Testis (tissue), 3 donors: ENCODE results near the gene TECTB. TPM values are rescaled to one million over a fixed set of nuclear protein-coding genes. Genes with fewer than 3 reads are reported as not detected.

ENCODE experiments used
- DNase-seq: peaks from one replicate; pipeline ENCODE4 v3.0.0-alpha.2; 2019
- H3K27ac ChIP-seq, 2 donors: fragments of 200-600 bp; sonication (generic); one replicate each; pipeline ENCODE4 v1.5.1; 2019
- H3K27me3 ChIP-seq: fragments of 200-600 bp; sonication (generic); one replicate; pipeline ENCODE4 v1.5.1; 2019
- H3K36me3 ChIP-seq: fragments of 200-600 bp; sonication (generic); one replicate; pipeline ENCODE4 v1.5.1; 2017; ENCODE audit warnings: low read depth; ENCODE audit errors: missing control alignments
- H3K4me1 ChIP-seq: fragments of 200-600 bp; sonication (generic); one replicate; pipeline ENCODE4 v1.5.1; 2019
- H3K4me3 ChIP-seq, 2 donors: fragments of 200-600 bp; sonication (generic); one replicate each; pipeline ENCODE4 v1.5.1; 2017 to 2019
- H3K9me3 ChIP-seq: fragments of 200-600 bp; sonication (generic); one replicate; pipeline ENCODE4 v1.5.1; 2017
- CTCF ChIP-seq, 3 experiments: fragments of 450-650 bp in 2 of 3; fragments of 200-600 bp in 1 of 3; sonication (generic) in 1 of 3; IDR thresholded peaks; one replicate each; pipeline ENCODE4 v1.5.1; 2016 to 2019; ENCODE audit warnings: antibody characterized with exemption in 3 of 3, mild to moderate bottlenecking in 2 of 3, moderate library complexity in 1 of 3
- POLR2A ChIP-seq: fragments of 450-650 bp; IDR thresholded peaks from one replicate; pipeline ENCODE4 v1.6.1; 2017; ENCODE audit warnings: antibody characterized with exemption, mild to moderate bottlenecking, moderate library complexity
- WGBS, 2 donors: methylation state at CpG; one replicate each; pipeline ENCODE4 v1.1.5; 2018; 5-methylcytosine and 5-hydroxymethylcytosine counted together
- intact Hi-C: fragments of 100-400 bp; cut with DNase I; formaldehyde crosslinking; loops from one replicate; pipeline ENCODE4 v1.15.1; 2023; ENCODE audit warnings: low total_unique reads
- polyA plus RNA-seq: library from polyadenylated mRNA; stranded (reverse); fragments of 350-450 nt; fragmentation: Illumina TruSeq; extraction: RNeasy Lipid Tissue Mini Kit (QIAGEN cat#74804); gene quantifications from one replicate; pipeline ENCODE4 v1.2.3, GENCODE V29; 2014; ENCODE audit warnings: low read depth, low replicate concordance; ENCODE audit not compliant: insufficient read depth
- total RNA-seq, 2 donors: library from RNA; depleted of rRNA; stranded (reverse); fragments of >200 nt; gene quantifications; one replicate each; pipeline ENCODE4 v1.2.3, GENCODE V29; 2016

TECTB gene
- total and polyA plus RNA-seq, 3 donors from 2014 or later, result 0.06 to 0.17 TPM; not detected in 1

- intact Hi-C loops, result no loop called here
- Histone ChIP-seq H3K4me3 (no peak overlapping the region), H3K27ac (no peak overlapping the region), H3K9me3 (no peaks in the 10 kb centered on the region), H3K27me3 (no peaks in the 10 kb centered on the region), H3K4me1 (peaks cover under 1% of the 10 kb centered on the region), H3K36me3 (no peaks in the 10 kb centered on the region)
- WGBS, 2 donors, result 86% methylated on average over 5 of the region's 5 CpGs
- no peak for DNase-seq
- TF ChIP-seq CTCF (IDR thresholded peaks at IDR 0.05), result no peak
- TF ChIP-seq POLR2A, result no peak
Observed at GRCh38 chr10:112336556-112337201, 53.5 kb downstream of the TECTB start.

GRCh38 chr10:112338957-112339356 lies 55.8 kb downstream of the TECTB start:
- TF ChIP-seq POLR2A (no peak), CTCF (IDR thresholded peaks at IDR 0.05) (no peak)
- H3K9me3 ChIP-seq, result no peaks in the 10 kb centered on the region
- no peak overlapping the region for H3K4me3 ChIP-seq
- H3K27me3 ChIP-seq, result no peaks in the 10 kb centered on the region
- no peak for DNase-seq
- intact Hi-C loops, result no loop called here
- H3K4me1 ChIP-seq, result no peaks in the 10 kb centered on the region
- no peak overlapping the region for H3K27ac ChIP-seq
- H3K36me3 ChIP-seq, result no peaks in the 10 kb centered on the region
- 78 to 91% methylated on average over 3 of the region's 3 CpGs for WGBS, 2 donors

- H3K27me3 ChIP-seq, result no peaks in the 10 kb centered on the region
- no peaks in the 10 kb centered on the region for H3K4me1 ChIP-seq
- no peak overlapping the region for H3K27ac ChIP-seq
- 95% methylated on average over 2 of the region's 2 CpGs; no CpG with 5 or more reads in 1 of the 2 donors for WGBS, 2 donors
- H3K36me3 ChIP-seq, result no peaks in the 10 kb centered on the region
- no peaks in the 10 kb centered on the region for H3K9me3 ChIP-seq
- intact Hi-C loops, result no loop called here
- no peak overlapping the region for H3K4me3 ChIP-seq
- no peak for TF ChIP-seq CTCF (IDR thresholded peaks at IDR 0.05)
- no peak for TF ChIP-seq POLR2A
- DNase-seq, result no peak
Observed at GRCh38 chr10:112340601-112341000, 57.4 kb downstream of the TECTB start.

GRCh38 chr10:112343056-112343806 lies 60.0 kb downstream of the TECTB start:
- Histone ChIP-seq H3K4me3 (no peak overlapping the region), H3K4me1 (no peaks in the 10 kb centered on the region), H3K27ac (no peak overlapping the region), H3K9me3 (no peaks in the 10 kb centered on the region), H3K27me3 (no peaks in the 10 kb centered on the region), H3K36me3 (no peaks in the 10 kb centered on the region)
- no peak for DNase-seq
- no peak for TF ChIP-seq POLR2A
- TF ChIP-seq CTCF (IDR thresholded peaks at IDR 0.05), result no peak
- intact Hi-C loops, result no loop called here
- 77 to 78% methylated on average over 5 of the region's 5 CpGs for WGBS, 2 donors
